ENCODE measurements around the gene DNAH11. TPM values are rescaled to one million over a fixed set of nuclear protein-coding genes. Genes with fewer than 3 reads are reported as not detected.
"Not testable (repeated sequence)": the region's sequence is repeated elsewhere in the genome, so short reads cannot be mapped to it uniquely, and the experiment has no call there.

Gene DNAH11
- total and polyA plus RNA-seq, 2 of the 13 experiments (the other 11 are each of a cell fraction or from before 2014, with no cell fraction given): not detected

DNA sequence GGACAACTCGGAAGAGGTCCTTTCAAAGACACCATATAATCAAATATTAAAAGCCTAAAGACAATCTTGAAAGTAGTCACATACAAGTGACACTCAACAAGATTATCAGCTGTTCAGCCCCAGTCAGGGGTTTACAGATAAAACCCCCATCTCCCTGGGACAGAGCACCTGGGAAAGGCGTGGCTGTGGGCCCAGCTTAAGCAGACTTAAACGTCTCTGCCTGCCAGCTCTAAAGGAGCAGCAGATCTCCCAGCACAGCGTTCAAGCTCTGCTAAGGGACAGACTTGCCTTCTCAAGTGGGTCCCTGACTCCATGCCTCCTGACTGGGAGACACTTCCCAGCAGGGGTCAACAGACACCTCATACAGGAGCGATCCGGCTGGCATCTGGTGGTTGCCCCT, 384.9 kb downstream of the DNAH11 start:
- CTCF ChIA-PET (ENCODE audit: low intra/inter-chr PET ratio, low total read pairs): no interaction called here
- ATAC-seq: no peak
- H3K27ac ChIP-seq (ENCODE audit: extremely low read length, insufficient read depth, low read length): no peak overlapping the region
- no TSS peak for BruUV-seq (replicated peaks)
- H3K4me1 ChIP-seq (ENCODE audit: insufficient read depth, low read length): no peaks in the 10 kb centered on the region
- H3K27me3 ChIP-seq (ENCODE audit: control insufficient read depth in 1 of 2, insufficient read depth in 2 of 2, low read length in 2 of 2): no peaks in the 10 kb centered on the region; a peak in 1 of 5 replicates
- H3K9ac ChIP-seq (ENCODE audit: insufficient read depth, low read depth, low read length): no peak overlapping the region
- POLR2A ChIA-PET: no interaction called here
- H3K79me2 ChIP-seq (ENCODE audit: insufficient read depth, low read length): no peaks in the 10 kb centered on the region
- TF ChIP-seq, protein P1, sequence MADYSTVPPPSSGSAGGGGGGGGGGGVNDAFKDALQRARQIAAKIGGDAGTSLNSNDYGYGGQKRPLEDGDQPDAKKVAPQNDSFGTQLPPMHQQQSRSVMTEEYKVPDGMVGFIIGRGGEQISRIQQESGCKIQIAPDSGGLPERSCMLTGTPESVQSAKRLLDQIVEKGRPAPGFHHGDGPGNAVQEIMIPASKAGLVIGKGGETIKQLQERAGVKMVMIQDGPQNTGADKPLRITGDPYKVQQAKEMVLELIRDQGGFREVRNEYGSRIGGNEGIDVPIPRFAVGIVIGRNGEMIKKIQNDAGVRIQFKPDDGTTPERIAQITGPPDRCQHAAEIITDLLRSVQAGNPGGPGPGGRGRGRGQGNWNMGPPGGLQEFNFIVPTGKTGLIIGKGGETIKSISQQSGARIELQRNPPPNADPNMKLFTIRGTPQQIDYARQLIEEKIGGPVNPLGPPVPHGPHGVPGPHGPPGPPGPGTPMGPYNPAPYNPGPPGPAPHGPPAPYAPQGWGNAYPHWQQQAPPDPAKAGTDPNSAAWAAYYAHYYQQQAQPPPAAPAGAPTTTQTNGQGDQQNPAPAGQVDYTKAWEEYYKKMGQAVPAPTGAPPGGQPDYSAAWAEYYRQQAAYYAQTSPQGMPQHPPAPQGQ (CRISPR knock-in tag; IDR thresholded peaks at IDR 0.05; ENCODE audit: borderline replicate concordance): no peak
- no peak for TF ChIP-seq EZH2 (conservative IDR thresholded peaks at IDR 0.05; ENCODE audit: low read depth, low read length)
- DNase-seq (ENCODE audit: low spot score): no peak
- H3K9me3 ChIP-seq (ENCODE audit: low read length): no peaks in the 10 kb centered on the region
- whole genome bisulfite sequencing (ENCODE audit: low lambda C conversion rate): 10% methylated on average over 4 of the region's 6 CpGs
- no peak overlapping the region for H2AFZ ChIP-seq (ENCODE audit: low read length)
- in situ Hi-C loops (cut with HindIII; ENCODE audit: extremely low pct_ligation_motif_present, low pct_unique_long_range_greater_than_20kb) (no loop called here), intact Hi-C loops (cut with micrococcal nuclease; ENCODE audit: unreplicated experiment) (no loop called here)
- H3K4me3 ChIP-seq (replicated peaks in 1 of 3; ENCODE audit: insufficient read depth in 1 of 3, low read depth in 2 of 3, low read length in 3 of 3): no peak overlapping the region
- H3K4me2 ChIP-seq (ENCODE audit: low read depth, low read length): no peak overlapping the region
- no peaks in the 10 kb centered on the region for H4K20me1 ChIP-seq (ENCODE audit: insufficient read depth, low read length)
- FAIRE-seq: no peak
- no peaks in the 10 kb centered on the region for H3K36me3 ChIP-seq (replicated peaks in 1 of 2; ENCODE audit: control insufficient read depth in 1 of 2, insufficient read depth in 2 of 2, low read length in 2 of 2)

DNA sequence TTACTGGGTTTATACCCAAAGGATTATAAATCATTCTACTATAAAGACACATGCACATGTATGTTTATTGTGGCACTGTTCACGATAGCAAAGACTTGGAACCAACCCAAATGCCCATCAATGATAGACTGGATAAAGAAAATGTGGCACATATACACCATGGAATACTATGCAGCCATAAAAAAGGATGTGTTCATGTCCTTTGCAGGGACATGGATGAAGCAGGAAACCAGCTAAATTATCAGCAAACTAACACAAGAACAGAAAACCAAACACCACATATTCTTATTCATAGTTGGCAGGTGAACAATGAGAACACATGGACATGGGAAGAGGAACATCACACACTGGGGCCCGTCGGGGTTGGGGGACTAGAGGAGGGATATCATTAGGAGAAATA, 390.5 kb downstream of the DNAH11 start:
- H4K20me1 ChIP-seq (ENCODE audit: insufficient read depth, low read length); H3K9me3 ChIP-seq (ENCODE audit: low read length); H3K4me2 ChIP-seq (ENCODE audit: low read depth, low read length); ATAC-seq; H3K9ac ChIP-seq (ENCODE audit: insufficient read depth, low read depth, low read length); H3K27ac ChIP-seq (ENCODE audit: extremely low read length, insufficient read depth, low read length); H2AFZ ChIP-seq (ENCODE audit: low read length); H3K79me2 ChIP-seq (ENCODE audit: insufficient read depth, low read length); intact Hi-C loops (cut with micrococcal nuclease; ENCODE audit: unreplicated experiment); DNase-seq (ENCODE audit: low spot score); H3K27me3 ChIP-seq (ENCODE audit: control insufficient read depth in 1 of 2, insufficient read depth in 2 of 2, low read length in 2 of 2); CTCF ChIA-PET (ENCODE audit: low intra/inter-chr PET ratio, low total read pairs); H3K36me3 ChIP-seq (replicated peaks in 1 of 2; ENCODE audit: control insufficient read depth in 1 of 2, insufficient read depth in 2 of 2, low read length in 2 of 2); in situ Hi-C loops (cut with HindIII; ENCODE audit: extremely low pct_ligation_motif_present, low pct_unique_long_range_greater_than_20kb); H3K4me3 ChIP-seq (replicated peaks in 1 of 3; ENCODE audit: insufficient read depth in 1 of 3, low read depth in 2 of 3, low read length in 3 of 3); FAIRE-seq; H3K4me1 ChIP-seq (ENCODE audit: insufficient read depth, low read length); POLR2A ChIA-PET; BruUV-seq (replicated peaks): not testable (repeated sequence)
- WGBS (ENCODE audit: low lambda C conversion rate): 32% methylated on average over 3 of the region's 3 CpGs

Measured in HepG2 (cell line).